KOPT-K1 (cell line): ENCODE measurements around the gene MT1F.

ENCODE experiments used
- H3K27ac ChIP-seq: fragments of 200-600 bp; sonication (generic); 2 replicates; pipeline ENCODE4 v1.5.1; 2016; ENCODE audit warnings: antibody characterized with exemption, mild to moderate bottlenecking, low read depth, low read length; ENCODE audit not compliant: poor library complexity, severe bottlenecking
- H3K36me3 ChIP-seq: fragments of 200-600 bp; sonication (generic); 2 replicates; pipeline ENCODE4 v1.5.1; 2017; ENCODE audit warnings: antibody characterized with exemption, mild to moderate bottlenecking, low read length, moderate library complexity; ENCODE audit not compliant: insufficient read depth
- H3K9me3 ChIP-seq: fragments of 200-600 bp; sonication (generic); 2 replicates; pipeline ENCODE4 v1.5.1; 2017; ENCODE audit warnings: antibody characterized with exemption, low read length, mild to moderate bottlenecking; ENCODE audit not compliant: insufficient read depth, poor library complexity, severe bottlenecking

MT1F gene

GRCh38 chr16:56657555-56658326 is at the start of gene MT1F:
Gene MT1F, plus strand, starts transcription at chr16:56657959. Its CDS starts 100 bp downstream, at chr16:56658059.
- no peak within 1 kb of the TSS for H3K27ac ChIP-seq
- H3K36me3 ChIP-seq = no peaks in the 10 kb centered on the region
- H3K9me3 ChIP-seq = no peaks in the 10 kb centered on the region

- Histone ChIP-seq H3K27ac (peak within 1 kb of the TSS; percentile 59), H3K36me3 (no peaks in the 10 kb centered on the region), H3K9me3 (no peaks in the 10 kb centered on the region)
These were observed 49.5 kb upstream of the MT1F start, which contains the start of gene MT2A for GRCh38 chr16:56608043-56608875. Gene MT2A, plus strand, starts transcription at chr16:56608584. Its CDS starts 72 bp downstream, at chr16:56608656.

- Histone ChIP-seq H3K9me3 (no peaks in the 10 kb centered on the region), H3K36me3 (no peaks in the 10 kb centered on the region), H3K27ac (peak overlapping the region; percentile 59)
These were observed 48.8 kb upstream of the MT1F start for GRCh38 chr16:56608876-56609462.

- Histone ChIP-seq H3K9me3 (no peaks in the 10 kb centered on the region), H3K27ac (peak overlapping the region; percentile 59), H3K36me3 (no peaks in the 10 kb centered on the region)
These were observed 48.3 kb upstream of the MT1F start for GRCh38 chr16:56609463-56609921.

DNA sequence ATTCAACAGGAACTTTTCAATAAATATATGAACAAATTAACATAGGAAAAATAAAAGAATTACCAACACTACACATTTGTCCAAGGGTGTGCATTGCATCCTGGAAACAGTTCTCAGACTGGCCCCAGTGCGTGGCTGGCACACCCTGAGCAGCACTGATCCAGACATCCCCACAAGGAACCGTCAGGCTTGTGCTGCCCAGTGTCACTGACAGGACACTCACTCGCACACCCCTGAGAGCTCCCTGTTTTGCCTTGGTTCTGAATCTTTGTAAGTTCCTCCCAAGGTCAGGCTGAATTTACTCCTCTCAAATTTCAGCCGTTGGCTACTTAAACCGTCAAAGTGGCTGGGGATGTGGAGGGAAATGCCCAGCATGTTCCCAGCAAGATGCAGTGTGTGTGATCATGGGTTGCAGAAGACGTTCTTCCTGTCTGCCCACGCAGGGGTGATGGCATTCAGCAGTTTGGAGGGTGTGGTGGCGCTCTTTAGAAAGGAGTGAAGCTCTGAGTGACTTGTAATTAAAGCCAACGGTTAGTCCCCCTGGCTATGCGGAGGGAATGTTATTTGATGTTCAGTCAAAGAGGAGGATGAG is 47.6 kb upstream of the MT1F start:
- no peaks in the 10 kb centered on the region for H3K9me3 ChIP-seq
- H3K27ac ChIP-seq = peak overlapping the region; percentile 59
- H3K36me3 ChIP-seq = no peaks in the 10 kb centered on the region

- Histone ChIP-seq H3K9me3 (no peaks in the 10 kb centered on the region), H3K27ac (peak overlapping the region; percentile 59), H3K36me3 (no peaks in the 10 kb centered on the region)
These were observed 47.1 kb upstream of the MT1F start for GRCh38 chr16:56610609-56611111.

- Histone ChIP-seq H3K27ac (no peak overlapping the region), H3K9me3 (no peaks in the 10 kb centered on the region), H3K36me3 (no peaks in the 10 kb centered on the region)
These were observed 46.4 kb upstream of the MT1F start for GRCh38 chr16:56611281-56611833.

- H3K9me3 ChIP-seq = no peaks in the 10 kb centered on the region
- no peak overlapping the region for H3K27ac ChIP-seq
- H3K36me3 ChIP-seq = no peaks in the 10 kb centered on the region
These were observed 44.1 kb upstream of the MT1F start for GRCh38 chr16:56613706-56614105.

- Histone ChIP-seq H3K9me3 (no peaks in the 10 kb centered on the region), H3K27ac (no peak overlapping the region), H3K36me3 (no peaks in the 10 kb centered on the region)
These were observed 43.2 kb upstream of the MT1F start for GRCh38 chr16:56614549-56614991.

DNA sequence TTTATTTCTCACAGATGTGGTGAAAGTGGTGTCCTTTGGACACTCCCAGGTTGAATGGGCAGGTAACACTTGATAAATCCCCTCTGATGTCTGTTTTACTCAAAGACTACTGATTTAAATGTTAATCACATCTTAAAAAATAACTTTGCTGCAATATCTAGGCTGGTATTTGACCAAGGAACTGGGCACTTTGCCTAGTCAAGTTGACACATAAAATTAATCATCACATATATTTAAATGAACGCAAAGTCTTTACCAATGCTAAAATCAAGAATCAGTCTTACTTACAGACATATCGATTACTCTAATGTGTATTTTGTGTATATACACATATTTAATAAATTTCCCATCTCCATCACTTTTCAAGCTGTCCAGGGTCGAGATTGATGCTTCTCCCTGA is 42.4 kb upstream of the MT1F start:
- no peaks in the 10 kb centered on the region for H3K9me3 ChIP-seq
- H3K36me3 ChIP-seq = no peaks in the 10 kb centered on the region
- H3K27ac ChIP-seq = no peak overlapping the region

- Histone ChIP-seq H3K36me3 (no peaks in the 10 kb centered on the region), H3K27ac (no peak overlapping the region), H3K9me3 (no peaks in the 10 kb centered on the region)
These were observed 41.0 kb upstream of the MT1F start for GRCh38 chr16:56616608-56617211.

- Histone ChIP-seq H3K27ac (no peak overlapping the region), H3K36me3 (no peaks in the 10 kb centered on the region), H3K9me3 (no peaks in the 10 kb centered on the region)
These were observed 40.3 kb upstream of the MT1F start for GRCh38 chr16:56617212-56618085.

DNA sequence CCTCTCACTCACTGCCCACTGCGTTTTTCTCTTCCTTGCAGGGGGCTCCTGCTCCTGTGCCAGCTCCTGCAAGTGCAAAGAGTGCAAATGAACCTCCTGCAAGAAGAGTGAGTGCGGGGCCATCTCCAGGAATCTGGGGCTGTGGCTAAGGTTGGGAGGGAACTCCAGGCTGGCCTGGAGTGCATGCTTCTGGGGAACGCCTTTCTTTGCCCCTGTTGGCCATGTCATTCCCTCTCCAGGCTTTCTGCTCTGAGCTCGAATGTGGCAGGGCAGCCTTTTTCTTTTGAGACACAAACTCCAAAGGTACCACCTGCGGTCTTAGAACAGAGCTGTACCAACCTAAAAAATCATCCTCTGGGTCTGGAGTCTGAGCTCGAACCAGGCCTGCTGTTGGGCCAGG is 39.6 kb upstream of the MT1F start:
- no peaks in the 10 kb centered on the region for H3K36me3 ChIP-seq
- H3K27ac ChIP-seq = no peak overlapping the region
- no peaks in the 10 kb centered on the region for H3K9me3 ChIP-seq
